Astrocyte (in vitro differentiated cells and primary cell): ENCODE measurements around the gene DLX2. TPM values are rescaled to one million over a fixed set of nuclear protein-coding genes. Genes with fewer than 3 reads are reported as not detected.

Experiments used
- DNase-seq: peaks from one replicate; pipeline ENCODE4 v3.0.0-alpha.2; 2010; ENCODE audit warnings: low read depth
- FAIRE-seq: peaks from 2 replicates; lab custom pipeline; 2011; peaks lifted over from hg19 to GRCh38; lab: Jason Lieb, UNC
- H2AFZ ChIP-seq: 2 replicates; pipeline ENCODE4 v1.6.0; 2012; ENCODE audit warnings: low read depth, low read length, inconsistent platforms
- H3K27ac ChIP-seq: 2 replicates; pipeline ENCODE4 v1.5.1; 2011; ENCODE audit warnings: low read depth, low read length, inconsistent platforms
- H3K27me3 ChIP-seq: 2 replicates; pipeline ENCODE4 v1.6.0; 2011; ENCODE audit warnings: low read length, inconsistent platforms; ENCODE audit not compliant: insufficient read depth
- H3K36me3 ChIP-seq: 2 replicates; pipeline ENCODE4 v1.5.1; 2011; ENCODE audit warnings: low read length, inconsistent platforms; ENCODE audit not compliant: insufficient read depth
- H3K4me1 ChIP-seq: 2 replicates; pipeline ENCODE4 v1.5.1; 2011; ENCODE audit warnings: low read length, inconsistent platforms; ENCODE audit not compliant: insufficient read depth
- H3K4me2 ChIP-seq: 2 replicates; pipeline ENCODE4 v1.6.0; 2012; ENCODE audit warnings: low read length, inconsistent platforms
- H3K4me3 ChIP-seq: 2 replicates; pipeline ENCODE4 v1.5.1; 2011; ENCODE audit warnings: low read depth, mild to moderate bottlenecking, low read length, inconsistent platforms; ENCODE audit not compliant: insufficient read depth
- H3K79me2 ChIP-seq: 2 replicates; pipeline ENCODE4 v1.6.0; 2012; ENCODE audit warnings: mild to moderate bottlenecking, low read length, inconsistent platforms; ENCODE audit not compliant: insufficient read depth
- H3K9ac ChIP-seq: 2 replicates; pipeline ENCODE4 v1.6.0; 2012; ENCODE audit warnings: mild to moderate bottlenecking, low read length, inconsistent platforms
- H3K9me3 ChIP-seq: 2 replicates; pipeline ENCODE4 v1.5.1; 2012; ENCODE audit warnings: low read depth, mild to moderate bottlenecking, low read length, inconsistent platforms; ENCODE audit not compliant: insufficient read depth
- H4K20me1 ChIP-seq: 2 replicates; pipeline ENCODE4 v1.6.0; 2012; ENCODE audit warnings: low read length, inconsistent platforms; ENCODE audit not compliant: insufficient read depth
- H3K27ac Mint-ChIP-seq: one replicate; pipeline ENCODE4 v1.8.0; 2021; ENCODE audit warnings: mild to moderate bottlenecking, mixed read lengths; ENCODE audit not compliant: unreplicated experiment
- H3K27me3 Mint-ChIP-seq: one replicate; pipeline ENCODE4 v1.8.0; 2021; ENCODE audit warnings: low read depth, mixed read lengths; ENCODE audit not compliant: unreplicated experiment
- H3K36me3 Mint-ChIP-seq: one replicate; pipeline ENCODE4 v1.8.0; 2021; ENCODE audit warnings: low read depth, mixed read lengths; ENCODE audit not compliant: unreplicated experiment
- H3K4me1 Mint-ChIP-seq: one replicate; pipeline ENCODE4 v1.8.0; 2021; ENCODE audit warnings: low read depth, mixed read lengths; ENCODE audit not compliant: unreplicated experiment
- H3K4me3 Mint-ChIP-seq: one replicate; pipeline ENCODE4 v1.8.0; 2021; ENCODE audit warnings: mild to moderate bottlenecking, moderate library complexity, mixed read lengths; ENCODE audit not compliant: unreplicated experiment
- H3K9me3 Mint-ChIP-seq: one replicate; pipeline ENCODE4 v1.8.0; 2021; ENCODE audit warnings: mild to moderate bottlenecking, mixed read lengths; ENCODE audit not compliant: unreplicated experiment
- EZH2 ChIP-seq: IDR thresholded peaks from 2 replicates; pipeline ENCODE4 v1.6.1; 2012; ENCODE audit warnings: mild to moderate bottlenecking, low read length, inconsistent platforms; ENCODE audit not compliant: insufficient read depth
- total RNA-seq: library from RNA; stranded (reverse); gene quantifications from 2 replicates; pipeline ENCODE4 v1.2.1, GENCODE V29; 2021
- TF ChIP-seq, protein P1 (sequence below): IDR thresholded peaks from 2 replicates; pipeline ENCODE4 v1.5.1; 2011; ENCODE audit warnings: low read depth, mild to moderate bottlenecking, inconsistent platforms, low read length, moderate library complexity; ENCODE audit not compliant: insufficient read depth

DLX2 gene
- total RNA-seq, 1 donor from 2014 or later: 2.2 TPM

DNA sequence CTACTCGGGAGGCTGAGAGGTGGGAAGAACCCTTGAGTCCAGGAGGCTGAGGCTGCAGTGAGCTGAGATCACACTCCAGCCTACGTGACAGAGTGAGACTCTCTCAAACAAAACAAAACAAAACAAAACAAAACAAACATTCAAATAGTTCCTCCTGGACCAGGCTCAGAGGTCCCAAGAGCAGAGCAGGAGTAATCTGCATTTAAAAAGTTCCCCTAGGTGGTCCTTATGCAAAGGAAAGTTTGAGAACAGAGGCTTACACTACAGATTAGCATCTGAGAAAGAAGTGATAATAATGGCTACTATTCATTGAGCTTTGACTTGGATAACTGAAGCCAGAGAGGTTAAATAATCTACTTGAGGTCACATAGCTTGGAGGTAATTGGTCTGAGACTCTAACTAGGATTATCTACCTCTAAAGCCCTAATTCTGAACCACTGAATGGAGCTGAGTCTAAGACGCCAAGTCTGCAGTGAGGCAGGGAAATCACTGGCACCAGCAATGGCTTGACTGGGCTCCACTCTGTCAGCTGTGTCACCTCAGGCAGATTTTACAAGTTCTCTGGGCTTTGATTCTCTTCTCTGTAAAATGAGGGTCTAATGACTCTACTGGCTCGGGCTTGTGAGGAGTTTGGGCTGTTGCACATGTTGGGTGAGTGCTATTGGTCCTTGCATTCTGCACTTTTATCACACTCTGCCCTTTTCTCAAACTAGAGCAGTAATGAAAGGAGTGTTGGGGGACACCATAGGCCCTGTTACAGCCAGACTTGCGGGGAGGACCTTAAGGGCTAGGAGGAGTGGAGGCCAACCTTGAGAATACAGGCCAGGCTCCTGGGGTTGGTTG, 29.2 kb upstream of the DLX2 start:
- H3K27ac ChIP-seq: no peak overlapping the region
- no peaks in the 10 kb centered on the region for H3K4me1 ChIP-seq
- H3K79me2 ChIP-seq: no peaks in the 10 kb centered on the region
- H3K36me3 ChIP-seq: no peaks in the 10 kb centered on the region
- no peak overlapping the region for H3K4me2 ChIP-seq
- peaks cover 3% of the 10 kb centered on the region for H3K27me3 Mint-ChIP-seq
- no peaks in the 10 kb centered on the region for H3K36me3 Mint-ChIP-seq
- no peaks in the 10 kb centered on the region for H3K27me3 ChIP-seq
- H3K4me1 Mint-ChIP-seq: no peaks in the 10 kb centered on the region
- DNase-seq: no peak
- H4K20me1 ChIP-seq: no peaks in the 10 kb centered on the region
- no peak overlapping the region for H3K4me3 ChIP-seq
- TF ChIP-seq, protein P1, sequence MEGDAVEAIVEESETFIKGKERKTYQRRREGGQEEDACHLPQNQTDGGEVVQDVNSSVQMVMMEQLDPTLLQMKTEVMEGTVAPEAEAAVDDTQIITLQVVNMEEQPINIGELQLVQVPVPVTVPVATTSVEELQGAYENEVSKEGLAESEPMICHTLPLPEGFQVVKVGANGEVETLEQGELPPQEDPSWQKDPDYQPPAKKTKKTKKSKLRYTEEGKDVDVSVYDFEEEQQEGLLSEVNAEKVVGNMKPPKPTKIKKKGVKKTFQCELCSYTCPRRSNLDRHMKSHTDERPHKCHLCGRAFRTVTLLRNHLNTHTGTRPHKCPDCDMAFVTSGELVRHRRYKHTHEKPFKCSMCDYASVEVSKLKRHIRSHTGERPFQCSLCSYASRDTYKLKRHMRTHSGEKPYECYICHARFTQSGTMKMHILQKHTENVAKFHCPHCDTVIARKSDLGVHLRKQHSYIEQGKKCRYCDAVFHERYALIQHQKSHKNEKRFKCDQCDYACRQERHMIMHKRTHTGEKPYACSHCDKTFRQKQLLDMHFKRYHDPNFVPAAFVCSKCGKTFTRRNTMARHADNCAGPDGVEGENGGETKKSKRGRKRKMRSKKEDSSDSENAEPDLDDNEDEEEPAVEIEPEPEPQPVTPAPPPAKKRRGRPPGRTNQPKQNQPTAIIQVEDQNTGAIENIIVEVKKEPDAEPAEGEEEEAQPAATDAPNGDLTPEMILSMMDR: no peak
- no peak for TF ChIP-seq EZH2
- no peak overlapping the region for H3K4me3 Mint-ChIP-seq
- no peaks in the 10 kb centered on the region for H3K9me3 ChIP-seq
- no peak overlapping the region for H3K9ac ChIP-seq
- FAIRE-seq: no peak
- H3K27ac Mint-ChIP-seq: no peak overlapping the region
- peaks cover 4% of the 10 kb centered on the region for H3K9me3 Mint-ChIP-seq
- H2AFZ ChIP-seq: no peak overlapping the region

DNA sequence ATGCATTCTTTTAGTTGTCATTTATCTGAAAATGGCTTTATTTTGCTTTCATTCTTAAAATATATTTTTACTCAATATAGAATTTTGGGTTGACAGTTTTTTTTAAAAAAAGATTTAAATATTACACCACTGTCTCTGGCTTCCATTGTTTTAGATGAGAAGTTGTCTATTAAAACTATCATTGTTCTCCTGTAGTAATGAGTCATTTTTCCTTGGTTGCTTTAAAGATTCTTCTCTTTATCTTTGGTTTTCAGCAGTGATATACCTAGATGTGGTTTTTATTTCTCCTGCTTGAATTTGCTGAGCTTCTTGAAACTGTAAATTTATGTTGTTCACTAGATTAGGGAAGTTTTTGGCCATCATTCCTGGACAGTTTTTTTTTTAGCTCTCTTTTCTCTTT, 26.7 kb upstream of the DLX2 start:
- no peaks in the 10 kb centered on the region for H3K36me3 ChIP-seq
- no peaks in the 10 kb centered on the region for H3K4me1 Mint-ChIP-seq
- no peak overlapping the region for H3K4me3 Mint-ChIP-seq
- H3K27me3 Mint-ChIP-seq: peaks cover 3% of the 10 kb centered on the region
- H3K4me1 ChIP-seq: no peaks in the 10 kb centered on the region
- H3K27ac ChIP-seq: no peak overlapping the region
- no peaks in the 10 kb centered on the region for H3K36me3 Mint-ChIP-seq
- no peaks in the 10 kb centered on the region for H3K27me3 ChIP-seq
- FAIRE-seq: no peak
- H3K4me3 ChIP-seq: no peak overlapping the region
- H3K9me3 Mint-ChIP-seq: peaks cover 4% of the 10 kb centered on the region
- no peak for DNase-seq
- no peak overlapping the region for H3K9ac ChIP-seq
- no peaks in the 10 kb centered on the region for H4K20me1 ChIP-seq
- H2AFZ ChIP-seq: no peak overlapping the region
- no peaks in the 10 kb centered on the region for H3K9me3 ChIP-seq
- no peaks in the 10 kb centered on the region for H3K79me2 ChIP-seq
- no peak overlapping the region for H3K4me2 ChIP-seq
- H3K27ac Mint-ChIP-seq: no peak overlapping the region
- TF ChIP-seq EZH2: no peak
- TF ChIP-seq, protein P1: no peak

DNA sequence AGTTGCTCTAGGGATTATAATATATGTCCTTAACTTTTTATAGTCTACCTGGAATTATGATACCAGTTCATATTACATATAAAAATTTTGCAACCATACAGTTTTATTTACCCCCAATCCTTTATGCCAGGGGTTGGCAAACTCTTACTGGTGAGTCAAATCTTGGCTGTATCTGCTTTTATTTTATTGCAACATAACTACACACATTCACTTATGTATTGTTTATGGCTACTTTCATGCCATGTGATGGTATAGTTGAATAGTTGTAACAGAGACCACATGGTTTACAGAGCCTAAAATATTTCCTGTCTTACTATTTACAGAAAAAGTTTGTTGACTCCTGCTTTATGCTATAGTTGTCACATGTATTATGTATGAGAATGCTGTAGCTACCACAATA, 25.8 kb upstream of the DLX2 start:
- FAIRE-seq: no peak
- no peak overlapping the region for H2AFZ ChIP-seq
- no peaks in the 10 kb centered on the region for H3K36me3 ChIP-seq

More for the DNA sequence above, 25.8 kb upstream of the DLX2 start:
- Histone ChIP-seq H3K4me2 (no peak overlapping the region), H3K4me1 (no peaks in the 10 kb centered on the region), H3K9me3 (no peaks in the 10 kb centered on the region), H4K20me1 (no peaks in the 10 kb centered on the region), H3K9ac (no peak overlapping the region), H3K27ac (no peak overlapping the region), H3K4me3 (no peak overlapping the region), H3K27me3 (no peaks in the 10 kb centered on the region), H3K79me2 (no peaks in the 10 kb centered on the region)
- H3K36me3 Mint-ChIP-seq: no peaks in the 10 kb centered on the region
- no peak for DNase-seq
- H3K27me3 Mint-ChIP-seq: peaks cover 6% of the 10 kb centered on the region
- H3K4me1 Mint-ChIP-seq: no peaks in the 10 kb centered on the region
- TF ChIP-seq, protein P1: no peak
- no peak for TF ChIP-seq EZH2
- H3K9me3 Mint-ChIP-seq: peaks cover 4% of the 10 kb centered on the region
- no peak overlapping the region for H3K4me3 Mint-ChIP-seq
- no peak overlapping the region for H3K27ac Mint-ChIP-seq
